NCI-H1694 (cell line): ENCODE data around the gene SMAD6.
"Not testable (repeated sequence)": the region's sequence is repeated elsewhere in the genome, so short reads cannot be mapped to it uniquely, and the experiment has no call there.

Experiments used
- DNase-seq: peaks from one replicate; lab custom pipeline; 2025; lab: John Stamatoyannopoulos, UW

The SMAD6 gene

DNA sequence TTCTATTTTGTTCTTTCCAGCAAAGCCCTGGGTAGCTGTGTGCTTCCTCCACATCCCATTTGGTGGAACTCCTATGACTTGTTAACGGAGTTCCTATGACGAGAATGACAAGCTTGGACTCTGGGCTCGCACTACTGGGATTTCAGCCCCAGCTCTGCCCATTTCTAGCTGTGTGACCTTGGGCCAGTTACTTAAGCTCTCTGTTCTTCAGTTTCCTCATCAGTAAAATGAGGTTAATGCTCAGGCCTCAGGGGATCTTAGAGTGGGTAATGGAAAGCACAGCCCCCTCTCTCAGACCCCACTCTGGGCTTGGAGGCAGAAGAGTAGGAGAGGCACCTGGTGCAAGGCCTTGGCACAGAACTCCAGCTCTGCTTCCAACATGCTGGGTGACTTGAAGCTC lies 123.1 kb downstream of the SMAD6 start:
- DNase-seq: no peak

- no peak for DNase-seq
Observed at GRCh38 chr15:66825731-66826130, 123.7 kb downstream of the SMAD6 start.

- no peak for DNase-seq
Observed at GRCh38 chr15:66826507-66826906, 124.5 kb downstream of the SMAD6 start.

- DNase-seq: no peak
Observed at GRCh38 chr15:66827039-66827697, 125.1 kb downstream of the SMAD6 start.

- no peak for DNase-seq
Observed at GRCh38 chr15:66827698-66828055, 125.6 kb downstream of the SMAD6 start.

DNA sequence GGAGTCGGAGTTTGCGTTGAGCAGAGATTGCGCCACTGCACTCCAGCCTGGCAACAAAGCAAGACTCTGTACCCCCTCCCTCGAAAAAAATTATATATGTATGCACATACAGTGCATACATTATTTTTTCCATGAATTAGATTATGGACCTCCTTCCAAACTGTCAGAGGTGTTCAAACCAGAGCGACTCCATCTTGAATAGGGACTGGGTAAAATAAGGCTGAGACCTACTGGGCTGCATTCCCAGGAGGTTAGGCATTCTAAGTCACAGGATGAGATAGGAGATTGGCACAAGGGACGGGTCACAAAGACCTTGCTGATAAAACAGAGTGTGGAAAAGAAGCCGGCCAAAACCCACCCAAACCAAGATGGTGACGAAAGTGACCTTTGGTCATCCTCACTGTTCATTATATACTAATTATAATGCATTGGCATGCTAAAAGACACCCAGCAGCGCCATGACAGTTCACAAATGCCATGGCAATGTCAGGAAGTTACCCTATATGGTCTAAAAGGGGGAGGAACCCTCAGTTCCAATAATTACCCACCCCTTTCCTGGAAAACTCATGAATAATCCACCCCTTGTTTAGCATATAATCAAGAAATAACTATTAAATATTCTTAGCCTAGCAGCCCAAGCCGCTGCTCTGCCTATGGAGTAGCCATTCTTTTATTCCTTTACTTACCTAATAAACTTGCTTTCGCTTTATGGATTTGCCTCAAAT lies 126.9 kb downstream of the SMAD6 start:
- not testable (repeated sequence) for DNase-seq

GRCh38 chr15:66829551-66830121 lies 127.6 kb downstream of the SMAD6 start:
- DNase-seq: no peak

DNA sequence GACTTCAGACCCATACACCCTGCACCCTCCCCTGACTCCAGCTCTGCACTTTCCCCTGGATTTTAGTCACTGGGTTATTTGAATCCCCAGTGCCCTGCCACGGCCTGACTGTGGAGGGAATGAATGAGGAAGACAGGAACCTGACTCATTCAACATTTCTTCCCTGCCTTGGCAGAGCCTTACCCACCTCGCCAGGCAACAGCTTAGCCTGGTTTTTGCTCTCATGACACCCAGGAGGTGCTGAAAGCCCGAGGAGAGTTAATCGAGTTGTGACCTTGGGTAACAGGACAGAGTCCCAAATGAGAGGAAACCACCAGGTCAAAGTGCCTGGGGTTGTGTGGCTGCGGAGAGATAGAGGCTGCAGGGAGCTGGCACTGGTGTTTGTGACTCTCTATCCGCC lies 128.3 kb downstream of the SMAD6 start:
- no peak for DNase-seq

DNA sequence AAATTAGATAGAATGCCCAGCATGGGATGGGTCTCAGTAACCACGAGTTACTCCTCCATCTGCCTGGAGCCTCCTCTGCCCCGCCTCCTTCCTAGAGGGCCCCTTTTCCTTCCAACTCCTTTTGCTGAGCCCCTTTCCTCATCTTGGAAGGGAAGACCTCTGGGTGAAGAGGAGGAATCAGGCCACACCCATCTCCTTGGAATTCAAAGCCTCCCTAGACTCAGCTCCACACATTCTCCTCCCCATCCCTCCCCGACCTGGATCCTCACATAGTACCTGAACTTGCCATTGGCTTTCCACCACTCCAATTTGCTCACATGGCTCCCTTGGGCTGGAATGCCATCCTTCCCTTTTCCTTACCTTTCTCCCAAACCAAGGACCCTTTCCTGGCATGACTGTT lies 128.8 kb downstream of the SMAD6 start:
- DNase-seq: no peak

GRCh38 chr15:66831289-66831688 lies 129.3 kb downstream of the SMAD6 start:
- DNase-seq: no peak

- no peak for DNase-seq
Observed at GRCh38 chr15:66831801-66832390, 129.9 kb downstream of the SMAD6 start.
